B cell (primary cell): Measurements from ENCODE around the gene COMMD4.

ENCODE experiments used
- EZH2 ChIP-seq: IDR thresholded peaks from 2 replicates; pipeline ENCODE4 v1.6.1; 2012; ENCODE audit warnings: borderline replicate concordance, low read depth, mild to moderate bottlenecking, moderate library complexity, low read length; ENCODE audit not compliant: insufficient read depth, poor library complexity, severe bottlenecking
- TF ChIP-seq, protein P1 (sequence below): fragments of 200-600 bp; IDR thresholded peaks from one replicate; pipeline ENCODE4 v1.8.0; 2022; ENCODE audit warnings: antibody characterized with exemption, mild to moderate bottlenecking

DNA sequence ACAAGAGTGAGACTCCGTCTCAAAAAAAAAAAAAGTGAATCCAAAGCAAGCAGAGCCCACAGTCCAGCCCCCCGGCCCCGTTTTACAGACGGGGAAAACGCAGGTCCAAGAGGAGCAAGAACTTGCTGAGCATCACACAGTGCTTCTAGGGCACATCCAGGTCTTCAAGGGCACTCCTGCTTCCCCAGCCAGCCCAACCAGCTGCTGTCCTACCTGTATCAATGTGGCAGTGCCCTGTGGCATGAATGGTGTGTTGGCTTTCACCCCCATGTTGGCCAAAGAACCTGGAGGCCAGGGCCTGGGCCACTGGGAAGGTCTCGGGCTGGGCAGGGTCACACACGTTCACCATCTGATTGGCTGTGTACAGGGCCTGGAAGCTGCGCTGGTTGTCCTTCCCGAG is 27.9 kb downstream of the COMMD4 start:
- TF ChIP-seq, protein P1, sequence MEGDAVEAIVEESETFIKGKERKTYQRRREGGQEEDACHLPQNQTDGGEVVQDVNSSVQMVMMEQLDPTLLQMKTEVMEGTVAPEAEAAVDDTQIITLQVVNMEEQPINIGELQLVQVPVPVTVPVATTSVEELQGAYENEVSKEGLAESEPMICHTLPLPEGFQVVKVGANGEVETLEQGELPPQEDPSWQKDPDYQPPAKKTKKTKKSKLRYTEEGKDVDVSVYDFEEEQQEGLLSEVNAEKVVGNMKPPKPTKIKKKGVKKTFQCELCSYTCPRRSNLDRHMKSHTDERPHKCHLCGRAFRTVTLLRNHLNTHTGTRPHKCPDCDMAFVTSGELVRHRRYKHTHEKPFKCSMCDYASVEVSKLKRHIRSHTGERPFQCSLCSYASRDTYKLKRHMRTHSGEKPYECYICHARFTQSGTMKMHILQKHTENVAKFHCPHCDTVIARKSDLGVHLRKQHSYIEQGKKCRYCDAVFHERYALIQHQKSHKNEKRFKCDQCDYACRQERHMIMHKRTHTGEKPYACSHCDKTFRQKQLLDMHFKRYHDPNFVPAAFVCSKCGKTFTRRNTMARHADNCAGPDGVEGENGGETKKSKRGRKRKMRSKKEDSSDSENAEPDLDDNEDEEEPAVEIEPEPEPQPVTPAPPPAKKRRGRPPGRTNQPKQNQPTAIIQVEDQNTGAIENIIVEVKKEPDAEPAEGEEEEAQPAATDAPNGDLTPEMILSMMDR = no peak
- TF ChIP-seq EZH2 = no peak
